IPS-11a (cell line): ENCODE measurements around the gene CANX.

ENCODE experiments used
- H3K4me3 ChIP-seq: one replicate; pipeline ENCODE4 v1.5.1; 2013; ENCODE audit warnings: low read depth, low read length, control low read depth

The CANX gene

DNA sequence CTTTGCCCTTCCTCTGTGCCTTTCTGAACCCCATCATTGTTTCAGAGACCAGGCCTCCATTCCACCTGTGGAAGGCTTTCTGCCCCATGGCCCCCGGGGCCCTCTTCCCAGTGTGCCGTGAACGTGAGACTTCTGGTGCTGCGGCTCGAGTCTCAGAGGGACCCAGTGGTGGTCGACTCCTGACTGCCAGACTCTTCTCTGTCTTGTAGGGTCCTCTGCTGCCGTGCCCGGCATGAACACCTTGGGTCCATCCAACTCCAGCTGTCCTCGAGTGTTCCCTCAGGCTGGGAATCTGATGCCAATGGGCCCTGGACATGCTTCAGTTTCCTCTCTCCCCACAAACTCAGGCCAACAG, 74.9 kb downstream of the CANX start:
- H3K4me3 ChIP-seq = no peak overlapping the region

DNA sequence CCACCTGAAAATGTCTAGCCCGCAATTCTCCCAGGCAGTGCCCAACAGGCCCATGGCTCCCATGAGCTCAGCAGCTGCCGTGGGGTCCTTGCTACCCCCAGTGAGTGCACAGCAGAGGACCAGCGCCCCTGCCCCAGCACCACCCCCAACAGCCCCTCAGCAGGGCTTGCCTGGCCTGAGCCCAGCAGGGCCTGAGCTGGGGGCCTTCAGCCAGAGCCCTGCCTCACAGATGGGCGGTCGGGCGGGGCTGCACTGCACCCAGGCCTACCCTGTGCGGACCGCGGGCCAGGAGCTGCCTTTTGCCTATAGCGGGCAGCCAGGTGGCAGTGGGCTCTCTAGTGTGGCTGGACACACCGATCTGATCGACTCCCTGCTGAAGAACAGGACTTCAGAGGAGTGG, 75.7 kb downstream of the CANX start:
- H3K4me3 ChIP-seq = no peak overlapping the region

DNA sequence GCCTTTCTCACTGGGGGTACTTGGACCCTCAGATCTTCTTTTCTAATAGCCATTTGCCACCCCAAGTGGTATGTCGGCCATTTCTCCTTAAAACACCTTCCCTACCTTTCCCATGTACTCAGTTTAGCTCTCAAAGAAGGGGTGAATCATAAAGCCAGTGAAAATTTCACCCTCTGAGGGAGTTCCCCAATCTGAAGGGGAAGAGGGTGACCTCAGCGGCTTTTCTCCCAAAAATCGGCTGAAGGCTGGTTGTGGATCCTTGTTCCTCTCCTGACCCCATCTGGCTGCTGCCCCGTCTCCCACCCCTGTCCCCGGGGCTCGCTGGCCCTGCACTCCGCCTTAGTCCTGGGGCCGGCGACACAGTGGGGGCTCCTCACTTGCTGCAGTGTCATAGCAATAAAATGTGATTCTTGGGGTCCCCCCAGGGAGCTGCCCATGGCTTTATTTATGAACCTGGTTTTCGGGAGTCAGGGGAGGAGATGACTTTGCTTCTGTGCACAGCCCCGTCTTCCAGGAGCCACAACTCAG, 77.7 kb downstream of the CANX start:
- no peak overlapping the region for H3K4me3 ChIP-seq

DNA sequence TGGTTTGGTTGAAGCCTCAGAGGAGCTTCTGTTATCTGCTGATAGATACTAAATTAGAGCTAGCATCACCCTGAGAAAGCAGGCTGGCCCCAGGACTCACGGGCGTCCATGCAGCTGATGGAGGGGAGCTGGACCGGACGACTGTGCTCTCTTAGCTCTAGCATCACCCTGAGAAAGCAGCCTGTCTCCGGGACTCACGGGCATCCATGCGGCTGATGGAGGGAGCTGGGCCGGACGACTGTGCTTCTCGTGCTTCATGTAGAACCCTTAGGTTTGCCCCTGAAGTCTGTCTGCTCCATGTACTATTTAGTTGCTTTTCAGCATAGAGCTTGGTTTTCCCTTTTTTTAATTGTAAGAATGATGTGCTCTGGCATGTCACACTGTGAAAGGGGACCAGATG, 78.7 kb downstream of the CANX start:
- H3K4me3 ChIP-seq = no peak overlapping the region

DNA sequence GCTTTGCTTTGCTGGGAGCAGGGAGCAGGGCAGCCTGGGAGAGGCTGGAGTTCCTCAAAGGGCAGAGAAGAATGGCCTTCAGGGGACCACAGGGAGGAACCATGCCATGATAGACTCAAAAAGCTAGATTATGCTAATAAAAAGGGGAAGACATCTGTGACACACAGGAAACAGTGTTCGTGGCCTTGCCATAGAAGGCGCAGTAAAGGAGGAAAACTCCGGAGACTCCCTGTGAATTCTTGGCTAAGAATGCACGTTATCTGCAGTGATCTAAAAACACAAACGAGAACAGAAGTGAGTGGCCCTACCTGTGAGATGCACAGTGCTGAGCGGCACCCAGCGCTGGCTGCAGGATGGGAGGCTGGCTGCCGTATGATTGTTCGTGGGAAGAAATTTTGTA, 79.1 kb downstream of the CANX start:
- no peak overlapping the region for H3K4me3 ChIP-seq

DNA sequence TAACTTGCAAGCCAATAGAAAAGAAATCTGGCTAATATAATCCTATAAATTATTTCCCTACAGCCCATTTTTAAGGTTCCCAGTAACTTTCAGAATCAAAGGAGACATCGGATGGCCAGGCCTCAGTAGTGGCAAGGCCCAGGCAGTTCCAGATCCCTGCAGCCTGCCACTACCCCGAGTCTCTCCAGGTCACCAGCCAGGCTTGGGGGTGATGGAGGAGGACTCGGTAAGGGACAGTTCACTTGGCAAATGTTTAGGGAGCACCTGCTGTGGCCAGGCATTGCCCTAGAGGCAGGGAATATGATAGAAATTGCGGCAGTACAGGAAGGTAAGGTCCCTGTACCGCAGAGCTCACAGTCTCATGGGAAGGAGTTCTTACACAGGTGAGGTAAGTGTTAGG, 79.8 kb downstream of the CANX start:
- H3K4me3 ChIP-seq = no peak overlapping the region

DNA sequence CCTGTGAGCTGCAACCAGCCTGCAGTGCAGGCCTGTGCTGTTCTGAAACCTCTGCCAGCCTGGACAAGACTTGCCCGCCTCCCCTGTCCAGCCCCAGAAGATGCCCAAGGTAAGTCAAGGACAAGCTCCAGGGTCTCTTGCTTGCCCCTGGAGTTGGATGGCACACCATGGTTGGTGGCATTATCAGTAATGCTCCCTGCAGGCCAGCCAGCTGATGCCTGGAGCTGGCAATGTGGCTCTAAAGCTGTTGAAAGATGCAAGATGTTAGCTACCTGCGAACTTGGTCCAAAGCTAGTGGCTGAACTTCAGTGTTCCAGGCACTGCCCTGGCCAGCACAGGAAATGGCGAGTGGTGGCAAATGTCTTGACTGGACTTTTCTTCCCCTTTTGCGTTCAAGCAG, 81.1 kb downstream of the CANX start:
- H3K4me3 ChIP-seq = no peak overlapping the region

DNA sequence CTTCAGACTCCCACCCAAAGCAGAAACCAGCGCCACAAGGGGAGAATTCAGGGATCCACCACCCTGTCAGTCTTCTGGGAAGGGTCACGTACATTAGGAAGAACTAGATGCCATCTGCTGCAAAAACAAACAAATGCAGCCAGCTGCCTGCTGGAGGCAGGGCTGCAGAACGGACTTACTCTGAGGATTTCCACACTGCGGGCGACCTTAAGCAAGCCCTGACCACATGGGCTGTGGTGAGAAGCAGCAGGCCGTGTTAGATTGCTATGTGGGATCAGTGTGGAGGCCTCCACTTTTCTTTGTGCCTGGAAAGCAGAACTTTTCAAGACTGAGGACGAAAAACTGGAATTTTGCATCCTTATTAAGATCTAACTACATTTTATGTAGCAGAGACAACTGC, 81.6 kb downstream of the CANX start:
- no peak overlapping the region for H3K4me3 ChIP-seq
